Keratinocyte (primary cell): Measurements from ENCODE around the gene MCTP2. TPM values are rescaled to one million over a fixed set of nuclear protein-coding genes. Genes with fewer than 3 reads are reported as not detected.

Experiments used
- DNase-seq: peaks from one replicate; pipeline ENCODE4 v3.0.0-alpha.2; 2011; ENCODE audit warnings: low read depth, missing footprints, low spot score
- FAIRE-seq: peaks from 2 replicates; lab custom pipeline; 2011; peaks lifted over from hg19 to GRCh38; lab: Jason Lieb, UNC
- H2AFZ ChIP-seq: 2 replicates; pipeline ENCODE4 v1.6.0; 2012; ENCODE audit warnings: low read length, control low read depth, inconsistent platforms; ENCODE audit not compliant: control insufficient read depth
- H3K27ac ChIP-seq: 2 replicates; pipeline ENCODE4 v1.5.1; 2011; ENCODE audit warnings: low read length; ENCODE audit not compliant: control insufficient read depth, insufficient read depth
- H3K27me3 ChIP-seq: 3 replicates; pipeline ENCODE4 v1.6.0; 2011; ENCODE audit warnings: low read length; ENCODE audit not compliant: control insufficient read depth, insufficient read depth; ENCODE audit errors: extremely low read depth
- H3K36me3 ChIP-seq, 2 experiments: 2 replicates in 1 of 2; 3 replicates in 1 of 2; pipeline ENCODE4 v1.5.1; 2011; ENCODE audit warnings: low read length in 2 of 2, mild to moderate bottlenecking in 1 of 2; ENCODE audit not compliant: control insufficient read depth in 2 of 2, insufficient read depth in 2 of 2; ENCODE audit errors: extremely low read depth in 1 of 2
- H3K4me1 ChIP-seq: 3 replicates; pipeline ENCODE4 v1.5.1; 2011; ENCODE audit warnings: low read length; ENCODE audit not compliant: control insufficient read depth, insufficient read depth; ENCODE audit errors: extremely low read depth
- H3K4me2 ChIP-seq: 3 replicates; pipeline ENCODE4 v1.6.0; 2011; ENCODE audit warnings: low read depth, low read length; ENCODE audit not compliant: control insufficient read depth, insufficient read depth; ENCODE audit errors: extremely low read depth
- H3K4me3 ChIP-seq, 3 experiments: fragments of 200-600 bp in 1 of 3; sonication (generic) in 1 of 3; 2 replicates in 2 of 3; 3 replicates in 1 of 3; pipeline ENCODE4 v1.5.1; 2011 to 2016; ENCODE audit warnings: low read length in 3 of 3, mild to moderate bottlenecking in 3 of 3, control low read depth in 2 of 3, inconsistent platforms in 1 of 3, low read depth in 1 of 3, mixed read lengths in 1 of 3, mixed run types in 1 of 3, moderate library complexity in 1 of 3; ENCODE audit not compliant: control insufficient read depth in 2 of 3, insufficient read depth in 2 of 3; ENCODE audit errors: extremely low read depth in 1 of 3
- H3K79me2 ChIP-seq: 2 replicates; pipeline ENCODE4 v1.6.0; 2012; ENCODE audit warnings: low read length; ENCODE audit not compliant: control insufficient read depth, insufficient read depth
- H3K9ac ChIP-seq: 3 replicates; pipeline ENCODE4 v1.6.0; 2011; ENCODE audit warnings: low read length; ENCODE audit not compliant: control insufficient read depth, insufficient read depth; ENCODE audit errors: extremely low read depth
- H3K9me1 ChIP-seq: 3 replicates; pipeline ENCODE4 v1.6.0; 2011; ENCODE audit warnings: low read length; ENCODE audit not compliant: control insufficient read depth, insufficient read depth; ENCODE audit errors: extremely low read depth
- H3K9me3 ChIP-seq: 2 replicates; pipeline ENCODE4 v1.5.1; 2012; ENCODE audit warnings: low read depth, low read length; ENCODE audit not compliant: control insufficient read depth
- H4K20me1 ChIP-seq: 3 replicates; pipeline ENCODE4 v1.6.0; 2011; ENCODE audit warnings: low read length; ENCODE audit not compliant: control insufficient read depth, insufficient read depth; ENCODE audit errors: extremely low read depth
- EZH2 ChIP-seq: IDR thresholded peaks from one replicate; pipeline ENCODE4 v1.6.1; 2012; ENCODE audit warnings: inconsistent platforms, mild to moderate bottlenecking, low read length, moderate library complexity
- dilution Hi-C: fragments of 300-500 bp; cut with MboI; formaldehyde crosslinking; loops from one replicate; pipeline ENCODE4 v1.7.0; 2020; ENCODE audit warnings: low sequenced_read_pairs; ENCODE audit not compliant: extremely low pct_ligation_motif_present
- polyA plus RNA-seq, 5 experiments: library from polyadenylated mRNA; depleted of rRNA in 3 of 5; stranded (reverse) in 3 of 5; stranded (forward) in 1 of 5; unstranded in 1 of 5; fragments of >200 nt; gene quantifications; 1 replicate in 1 of 5; 2 replicates in 3 of 5; 3 replicates in 1 of 5; pipeline versions ENCODE4 v1.2.1 to v1.2.3, GENCODE V29; 2011 to 2012; ENCODE audit warnings: missing spikeins in 2 of 5, low read depth in 1 of 5, low replicate concordance in 1 of 5
- TF ChIP-seq, protein P1 (sequence below), 3 experiments: IDR thresholded peaks in 1 of 3; conservative IDR thresholded peaks in 1 of 3; optimal IDR thresholded peaks in 1 of 3; 2 replicates in 2 of 3; 3 replicates in 1 of 3; pipeline versions ENCODE3 to v1.5.1; 2011; ENCODE audit warnings: low read length in 3 of 3, mild to moderate bottlenecking in 3 of 3, moderate library complexity in 2 of 3, control low read depth in 1 of 3, inconsistent platforms in 1 of 3; ENCODE audit not compliant: insufficient read depth in 2 of 3; ENCODE audit errors: extremely low read depth in 1 of 3

The MCTP2 gene
- polyA plus RNA-seq, 1 donor (not counting 4 experiments of a cell fraction or from before 2014, with no cell fraction given) = 22.0 TPM

DNA sequence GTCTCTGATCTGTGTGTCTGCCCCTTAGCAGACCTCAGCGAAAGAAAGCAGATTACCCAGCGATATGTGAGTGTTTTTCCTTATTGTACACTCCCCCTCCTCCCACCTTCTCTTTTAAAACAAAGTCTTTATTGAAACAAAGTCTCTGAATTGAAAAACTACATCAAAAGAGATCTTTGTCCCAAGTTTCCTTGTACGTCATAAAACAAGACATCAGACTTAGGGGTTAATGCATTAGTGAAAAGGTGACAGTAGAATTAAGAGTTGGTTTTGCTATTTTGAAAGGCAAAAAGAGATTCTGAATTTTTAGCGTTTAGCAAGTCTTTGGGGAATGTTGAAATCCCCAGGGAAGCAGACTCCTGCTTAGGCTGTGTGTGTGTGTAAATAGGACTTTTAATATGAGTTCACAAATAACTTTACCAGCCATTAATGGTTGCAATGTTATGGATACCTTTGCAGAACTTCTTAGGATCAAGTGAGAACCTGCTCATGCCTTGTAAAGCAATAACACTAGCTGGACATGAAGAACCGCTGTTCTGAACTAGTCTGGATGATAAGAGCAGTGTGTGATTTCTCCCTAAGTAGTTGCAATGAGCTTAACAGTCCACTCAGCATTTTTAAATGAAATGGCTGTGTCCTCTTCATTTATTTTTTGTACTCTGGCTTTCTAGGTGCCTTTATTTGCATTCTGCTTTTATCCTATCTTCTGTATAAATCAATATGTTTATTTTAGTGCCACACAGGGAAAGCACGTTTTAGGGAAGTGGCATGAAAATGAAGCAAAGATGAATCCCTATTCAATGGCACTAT, 136.6 kb downstream of the MCTP2 start:
- no peaks in the 10 kb centered on the region for H4K20me1 ChIP-seq
- no peaks in the 10 kb centered on the region for H3K9me3 ChIP-seq
- FAIRE-seq = no peak
- DNase-seq = no peak
- H3K4me2 ChIP-seq = no peak overlapping the region
- H2AFZ ChIP-seq = no peak overlapping the region
- no peaks in the 10 kb centered on the region for H3K4me1 ChIP-seq
- H3K27me3 ChIP-seq = no peaks in the 10 kb centered on the region
- TF ChIP-seq, protein P1, sequence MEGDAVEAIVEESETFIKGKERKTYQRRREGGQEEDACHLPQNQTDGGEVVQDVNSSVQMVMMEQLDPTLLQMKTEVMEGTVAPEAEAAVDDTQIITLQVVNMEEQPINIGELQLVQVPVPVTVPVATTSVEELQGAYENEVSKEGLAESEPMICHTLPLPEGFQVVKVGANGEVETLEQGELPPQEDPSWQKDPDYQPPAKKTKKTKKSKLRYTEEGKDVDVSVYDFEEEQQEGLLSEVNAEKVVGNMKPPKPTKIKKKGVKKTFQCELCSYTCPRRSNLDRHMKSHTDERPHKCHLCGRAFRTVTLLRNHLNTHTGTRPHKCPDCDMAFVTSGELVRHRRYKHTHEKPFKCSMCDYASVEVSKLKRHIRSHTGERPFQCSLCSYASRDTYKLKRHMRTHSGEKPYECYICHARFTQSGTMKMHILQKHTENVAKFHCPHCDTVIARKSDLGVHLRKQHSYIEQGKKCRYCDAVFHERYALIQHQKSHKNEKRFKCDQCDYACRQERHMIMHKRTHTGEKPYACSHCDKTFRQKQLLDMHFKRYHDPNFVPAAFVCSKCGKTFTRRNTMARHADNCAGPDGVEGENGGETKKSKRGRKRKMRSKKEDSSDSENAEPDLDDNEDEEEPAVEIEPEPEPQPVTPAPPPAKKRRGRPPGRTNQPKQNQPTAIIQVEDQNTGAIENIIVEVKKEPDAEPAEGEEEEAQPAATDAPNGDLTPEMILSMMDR (optimal IDR thresholded peaks at IDR 0.05 in 1 of 3, IDR thresholded peaks at IDR 0.05 in 1 of 3, conservative IDR thresholded peaks at IDR 0.05 in 1 of 3; ENCODE audit: extremely low read depth in 1 of 3, insufficient read depth in 2 of 3, low read length in 3 of 3) = no peak
- no peak for TF ChIP-seq EZH2
- H3K4me3 ChIP-seq = no peak overlapping the region
- no peaks in the 10 kb centered on the region for H3K79me2 ChIP-seq
- H3K9me1 ChIP-seq = no peaks in the 10 kb centered on the region
- no peak overlapping the region for H3K27ac ChIP-seq
- no peak overlapping the region for H3K9ac ChIP-seq
- dilution Hi-C loops = no loop called here
- peaks cover 0 to 4% of the 10 kb centered on the region in 2 experiments for H3K36me3 ChIP-seq

DNA sequence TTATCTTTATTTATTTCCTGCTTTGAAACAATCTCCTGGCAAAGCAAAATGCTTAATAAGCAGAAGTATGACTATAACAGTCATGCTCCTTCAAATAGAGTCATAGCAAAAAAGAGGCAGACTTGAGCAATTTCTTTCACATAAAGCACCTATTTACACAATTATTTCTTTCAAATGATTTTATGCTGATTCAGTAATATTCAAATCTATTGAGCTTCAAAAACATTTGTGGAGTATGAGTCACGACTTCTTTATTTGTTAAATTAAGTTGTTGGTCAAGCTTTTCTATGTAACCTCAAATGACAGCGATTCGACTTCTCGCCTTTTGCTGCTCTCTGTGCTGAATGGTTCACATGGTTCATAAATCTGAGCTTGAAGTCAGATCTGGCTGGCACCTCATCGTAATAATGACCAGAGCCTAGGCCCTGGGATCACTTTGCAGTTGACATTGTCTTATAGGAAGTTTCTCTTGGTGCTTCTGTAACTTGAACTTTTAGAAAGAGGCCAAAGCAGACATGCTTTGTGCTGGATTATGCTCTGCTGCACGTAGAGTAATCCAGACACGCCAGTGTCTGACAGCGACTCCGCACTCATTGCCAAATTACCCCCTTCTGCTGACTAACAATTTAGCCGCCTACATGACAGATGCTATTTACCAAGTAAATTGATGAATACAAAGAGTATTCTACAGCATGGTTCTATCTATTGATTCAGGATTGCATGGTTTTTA, 139.0 kb downstream of the MCTP2 start:
- FAIRE-seq (no peak), DNase-seq (no peak)
- no peaks in the 10 kb centered on the region for H4K20me1 ChIP-seq
- no peak overlapping the region for H3K27ac ChIP-seq
- H3K4me3 ChIP-seq = no peak overlapping the region
- no peaks in the 10 kb centered on the region for H3K9me1 ChIP-seq
- dilution Hi-C loops = no loop called here
- H3K27me3 ChIP-seq = no peaks in the 10 kb centered on the region
- H2AFZ ChIP-seq = no peak overlapping the region
- peaks cover 0 to 4% of the 10 kb centered on the region in 2 experiments for H3K36me3 ChIP-seq
- no peaks in the 10 kb centered on the region for H3K9me3 ChIP-seq
- no peaks in the 10 kb centered on the region for H3K4me1 ChIP-seq
- H3K9ac ChIP-seq = no peak overlapping the region
- H3K79me2 ChIP-seq = no peaks in the 10 kb centered on the region
- H3K4me2 ChIP-seq = no peak overlapping the region
- TF ChIP-seq EZH2 = no peak
- TF ChIP-seq, protein P1 (optimal IDR thresholded peaks at IDR 0.05 in 1 of 3, IDR thresholded peaks at IDR 0.05 in 1 of 3, conservative IDR thresholded peaks at IDR 0.05 in 1 of 3; ENCODE audit: extremely low read depth in 1 of 3, insufficient read depth in 2 of 3, low read length in 3 of 3) = no peak
